HG02623 (cell line): ENCODE results near the gene FBXO48.

Source experiments
- ATAC-seq: cut with Tn5 transposase; IDR thresholded peaks from one replicate; pipeline ENCODE4 v1.9.1; 2021; ENCODE audit warnings: moderate library complexity; ENCODE audit not compliant: unreplicated experiment

FBXO48 gene

GRCh38 chr2:68438455-68439303 lies 28.4 kb downstream of the FBXO48 start:
- no peak for ATAC-seq

DNA sequence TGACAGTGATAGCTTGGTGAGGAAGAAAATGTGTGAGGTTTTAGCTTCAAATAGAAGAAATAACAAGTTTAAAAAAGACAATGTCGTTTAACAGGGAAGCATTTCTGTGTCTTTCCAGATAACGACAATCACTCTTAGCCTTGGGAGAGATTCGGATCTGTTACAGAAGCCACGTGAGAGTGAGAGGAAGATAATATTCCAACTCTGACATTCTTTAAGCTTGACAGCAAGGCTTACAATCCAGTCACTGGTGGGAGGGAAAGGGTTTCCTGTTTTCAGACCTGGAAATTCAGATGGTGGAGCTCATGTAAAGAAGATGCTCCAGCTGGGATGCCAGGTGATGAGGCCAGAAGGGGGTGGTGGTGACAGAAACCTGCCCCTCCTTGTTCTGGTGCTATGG lies 30.8 kb downstream of the FBXO48 start:
- ATAC-seq = no peak

GRCh38 chr2:68435615-68436014 lies 31.5 kb downstream of the FBXO48 start:
- ATAC-seq = no peak

GRCh38 chr2:68434981-68435380 lies 32.1 kb downstream of the FBXO48 start:
- ATAC-seq = no peak

- no peak for ATAC-seq
Observed at GRCh38 chr2:68432696-68433658, 34.1 kb downstream of the FBXO48 start.

- ATAC-seq = no peak
Observed at GRCh38 chr2:68431316-68431972, 35.6 kb downstream of the FBXO48 start.

GRCh38 chr2:68429311-68429826 lies 37.7 kb downstream of the FBXO48 start:
- no peak for ATAC-seq

DNA sequence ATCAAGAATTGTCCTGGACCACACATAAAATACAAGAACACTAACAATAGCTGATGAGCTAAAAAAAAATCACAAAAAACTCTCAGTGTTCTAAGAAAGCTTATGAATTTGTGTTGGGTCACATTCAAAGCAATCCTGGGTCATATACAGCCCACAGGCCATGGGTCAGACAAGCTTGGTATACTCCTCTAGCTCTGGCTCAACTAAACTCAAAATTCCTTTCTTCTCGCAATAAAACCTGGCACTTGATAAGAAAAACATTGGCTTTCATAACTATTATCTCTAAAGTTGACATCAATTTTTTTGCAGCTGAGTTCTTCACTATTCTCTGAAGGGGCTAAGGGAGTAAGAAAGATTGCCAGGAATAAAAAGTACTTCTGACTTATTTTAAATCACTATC lies 38.3 kb downstream of the FBXO48 start:
- ATAC-seq = no peak

DNA sequence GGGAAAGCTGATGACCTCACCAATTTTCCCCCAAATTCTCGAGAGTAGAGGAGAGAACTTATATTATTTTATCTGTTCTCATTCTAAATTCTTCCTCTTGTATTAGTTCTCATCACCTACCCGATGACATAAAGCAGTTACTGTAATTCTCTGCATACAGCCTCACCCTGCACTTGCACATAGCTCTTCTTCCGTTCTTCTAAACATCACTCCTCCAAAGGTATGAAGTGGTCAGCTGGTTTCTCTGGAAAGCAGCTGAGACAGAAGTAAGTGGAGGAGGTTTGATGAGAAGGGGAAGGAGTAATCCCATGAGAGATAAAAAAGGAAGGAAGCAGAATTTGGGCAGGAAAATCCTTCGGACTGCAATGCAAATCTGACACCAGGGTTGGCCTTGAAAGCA lies 39.0 kb downstream of the FBXO48 start:
- ATAC-seq = no peak

GRCh38 chr2:68426848-68427579 lies 40.1 kb downstream of the FBXO48 start:
- no peak for ATAC-seq

- no peak for ATAC-seq
Observed at GRCh38 chr2:68426446-68426845, 40.6 kb downstream of the FBXO48 start.

DNA sequence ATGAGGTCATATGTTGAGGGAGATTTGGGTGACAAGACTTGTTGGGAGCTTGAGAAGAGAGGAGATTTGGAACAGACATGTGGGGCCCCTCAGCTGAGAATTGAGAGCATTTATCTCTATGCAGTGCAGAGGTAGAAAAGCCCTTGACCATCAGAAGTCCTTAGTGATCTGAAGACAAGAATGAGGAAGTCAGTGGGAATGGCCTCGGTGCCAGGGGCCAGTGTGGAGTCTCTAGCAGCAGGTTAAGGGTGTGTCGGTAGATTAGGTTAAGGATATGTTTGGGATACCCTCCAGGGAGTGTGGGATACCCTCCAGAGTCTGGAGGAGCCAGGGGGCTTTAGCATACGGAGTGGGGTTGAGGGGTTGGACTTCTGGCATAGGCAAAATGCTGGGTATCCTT lies 41.6 kb downstream of the FBXO48 start:
- ATAC-seq = no peak

DNA sequence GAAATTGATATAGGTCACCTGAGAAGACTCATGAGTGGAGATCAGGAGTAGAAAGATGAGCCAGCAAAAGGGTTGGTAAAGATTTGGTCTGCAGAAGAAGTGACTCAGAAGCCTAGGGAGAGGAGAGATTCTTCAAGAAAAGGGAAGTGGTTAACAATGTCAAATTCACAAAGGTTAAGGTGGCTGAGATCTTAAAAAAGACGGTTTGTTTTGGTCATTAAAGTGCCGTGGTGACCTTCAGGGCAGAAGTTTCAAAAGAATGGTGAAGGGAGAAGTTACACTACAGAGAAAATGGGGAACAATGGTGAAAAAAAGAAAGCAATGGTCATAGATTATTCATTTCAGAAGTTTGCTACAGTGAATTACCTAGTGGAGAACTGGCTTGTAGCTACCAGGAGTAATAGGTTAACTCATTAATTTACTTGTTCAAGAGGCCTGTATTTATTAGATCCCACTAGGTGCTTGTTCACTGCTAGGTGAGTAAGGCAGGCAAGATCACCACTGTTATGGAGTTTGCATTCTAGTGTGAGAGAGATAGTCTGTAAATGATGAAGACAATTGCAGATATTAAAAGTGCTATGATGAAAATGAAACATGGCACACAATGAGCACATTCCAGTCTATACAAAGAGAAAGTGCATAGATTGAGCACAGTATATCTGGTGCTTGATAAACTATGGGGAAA lies 43.0 kb downstream of the FBXO48 start:
- ATAC-seq = peak; percentile 75

- no peak for ATAC-seq
Observed at GRCh38 chr2:68420254-68420910, 46.7 kb downstream of the FBXO48 start.

- ATAC-seq = no peak
Observed at GRCh38 chr2:68418855-68419254, 48.2 kb downstream of the FBXO48 start.

DNA sequence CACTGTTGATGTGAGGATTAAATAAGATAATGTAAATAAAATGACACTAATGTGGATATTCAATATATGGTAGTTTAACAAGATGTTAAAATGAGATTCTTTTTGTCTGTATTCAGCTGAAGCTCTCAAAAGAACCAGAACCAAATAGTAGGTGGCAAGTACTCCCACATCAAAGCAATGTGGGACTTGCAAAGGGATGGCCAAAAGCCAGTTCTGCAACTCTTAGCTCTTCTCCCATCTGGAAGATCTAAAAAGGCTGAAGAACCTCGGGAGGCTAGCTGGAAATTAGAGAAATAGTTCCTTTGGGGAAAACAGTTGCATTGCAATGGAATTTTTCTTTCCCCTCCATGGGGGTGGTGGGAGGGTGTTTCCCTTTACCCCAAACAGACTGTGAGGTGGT lies 48.7 kb downstream of the FBXO48 start:
- no peak for ATAC-seq

DNA sequence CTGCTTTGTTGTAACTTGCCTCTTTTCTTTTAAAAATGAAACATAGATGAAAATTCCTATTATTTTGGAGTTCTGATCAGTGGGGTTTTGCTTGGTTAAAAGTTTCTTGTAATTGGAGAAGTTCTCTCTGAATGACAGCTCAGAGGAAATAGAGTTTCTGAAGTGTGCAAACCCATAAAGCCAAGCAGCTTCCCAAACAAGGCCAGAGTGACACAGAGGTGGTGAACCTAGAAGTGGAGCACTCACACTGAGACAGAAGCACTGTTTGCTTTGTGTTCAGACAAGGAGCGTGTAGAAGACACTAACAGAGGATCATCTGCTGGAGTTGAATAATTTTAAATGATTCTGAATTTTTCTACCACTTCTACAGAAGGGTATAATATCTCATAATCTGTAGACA lies 49.2 kb downstream of the FBXO48 start:
- ATAC-seq = no peak

GRCh38 chr2:68416081-68416675 lies 50.9 kb downstream of the FBXO48 start:
- no peak for ATAC-seq

- no peak for ATAC-seq
Observed at GRCh38 chr2:68415521-68415920, 51.6 kb downstream of the FBXO48 start.
